Measurements from ENCODE around the gene INTS4. TPM values are rescaled to one million over a fixed set of nuclear protein-coding genes. Genes with fewer than 3 reads are reported as not detected.

The INTS4 gene
- total and polyA plus RNA-seq, 10 of the 15 experiments (the other 5 are each of a cell fraction or from before 2014, with no cell fraction given), result 20.2 to 50.5 (median 40.0) TPM

GRCh38 chr11:77874206-77874605 lies 120.3 kb downstream of the INTS4 start:
- FAIRE-seq, result no peak
- ChIA-PET CTCF (interaction anchor here (0.6 kb wide), 1 partner anchor 40 kb away, joined by 3 read pairs; no protein-coding TSS in a partner anchor), RAD21 (ENCODE audit: unreplicated experiment) (no interaction called here), SMC1A (ENCODE audit: uncharacterized antibody, unreplicated experiment) (no interaction called here), POLR2A (no interaction called here)
- H3K27me3 ChIP-seq (replicated peaks in 1 of 2; ENCODE audit: control insufficient read depth in 2 of 2, insufficient read depth in 2 of 2, low read length in 1 of 2), result no peaks in the 10 kb centered on the region
- intact Hi-C loops (cut with micrococcal nuclease; ENCODE audit: unreplicated experiment) (no loop called here), in situ Hi-C loops (cut with MboI) (no loop called here)
- ATAC-seq, result no peak
- peaks cover 0 to 13% of the 10 kb centered on the region in 2 experiments; a peak in 1 of 4 replicates for H3K36me3 ChIP-seq (ENCODE audit: control insufficient read depth in 2 of 2, insufficient read depth in 2 of 2, low read length in 1 of 2)
- no peaks in the 10 kb centered on the region for H3K79me2 ChIP-seq (ENCODE audit: control insufficient read depth, insufficient read depth, low read length)
- no peak overlapping the region for H3K4me2 ChIP-seq (ENCODE audit: control insufficient read depth, insufficient read depth)
- no peak overlapping the region for H3K4me3 ChIP-seq
- no peak overlapping the region for H3K9ac ChIP-seq (ENCODE audit: control insufficient read depth, insufficient read depth, low read length)
- H2AFZ ChIP-seq (ENCODE audit: control insufficient read depth, low read depth, low read length), result no peak overlapping the region
- TSS peak; percentile 26 for BruUV-seq (replicated peaks)
- H3K27ac ChIP-seq (ENCODE audit: control insufficient read depth, insufficient read depth), result no peak overlapping the region
- H3K9me3 ChIP-seq (replicated peaks; ENCODE audit: control insufficient read depth, insufficient read depth, low read length), result no peaks in the 10 kb centered on the region
- 82% methylated on average over 3 of the region's 3 CpGs for WGBS (ENCODE audit: insufficient coverage, insufficient replicate concordance, low lambda C conversion rate, missing lambda C conversion rate)
- H4K20me1 ChIP-seq (ENCODE audit: control insufficient read depth, insufficient read depth), result no peaks in the 10 kb centered on the region
- no peak for DNase-seq (ENCODE audit: low read depth, low spot score)
- peaks cover 5% of the 10 kb centered on the region; the same call in 1 of the 2 replicates for H3K4me1 ChIP-seq (ENCODE audit: control insufficient read depth, insufficient read depth, low read length)
- TF ChIP-seq STAT3 (IDR thresholded peaks at IDR 0.05; ENCODE audit: low read depth, low read length) (no peak), PBX3 (IDR thresholded peaks at IDR 0.05; ENCODE audit: insufficient replicate concordance, low read depth, low read length) (no peak), NKRF (conservative IDR thresholded peaks at IDR 0.05) (no peak), BCL3 (IDR thresholded peaks at IDR 0.05; ENCODE audit: borderline replicate concordance, insufficient read depth, low read depth, low read length, poor library complexity, severe bottlenecking) (no peak), ZNF592 (IDR thresholded peaks at IDR 0.05) (no peak), HDAC2 (IDR thresholded peaks at IDR 0.05) (no peak), TBL1XR1 (IDR thresholded peaks at IDR 0.05; ENCODE audit: low read depth, low read length) (no peak), NR2F1 (conservative IDR thresholded peaks at IDR 0.05) (no peak), MLLT1 (IDR thresholded peaks at IDR 0.05) (no peak), CTCF (IDR thresholded peaks at IDR 0.05 in 2 of 3, conservative IDR thresholded peaks at IDR 0.05 in 1 of 3; ENCODE audit: control insufficient read depth in 2 of 3, extremely low read depth in 1 of 3, insufficient read depth in 1 of 3, low read depth in 3 of 3, low read length in 3 of 3) (no peak), PAX8 (IDR thresholded peaks at IDR 0.05) (no peak)

All from GM12878 (cell line).